ENCODE measurements around the gene SHBG. TPM values are rescaled to one million over a fixed set of nuclear protein-coding genes. Genes with fewer than 3 reads are reported as not detected.
"Not testable (repeated sequence)": the region's sequence is repeated elsewhere in the genome, so short reads cannot be mapped to it uniquely, and the experiment has no call there.

Gene SHBG
- polyA plus RNA-seq, 4 donors = 2.6 to 38.8 (median 20.6) TPM

DNA sequence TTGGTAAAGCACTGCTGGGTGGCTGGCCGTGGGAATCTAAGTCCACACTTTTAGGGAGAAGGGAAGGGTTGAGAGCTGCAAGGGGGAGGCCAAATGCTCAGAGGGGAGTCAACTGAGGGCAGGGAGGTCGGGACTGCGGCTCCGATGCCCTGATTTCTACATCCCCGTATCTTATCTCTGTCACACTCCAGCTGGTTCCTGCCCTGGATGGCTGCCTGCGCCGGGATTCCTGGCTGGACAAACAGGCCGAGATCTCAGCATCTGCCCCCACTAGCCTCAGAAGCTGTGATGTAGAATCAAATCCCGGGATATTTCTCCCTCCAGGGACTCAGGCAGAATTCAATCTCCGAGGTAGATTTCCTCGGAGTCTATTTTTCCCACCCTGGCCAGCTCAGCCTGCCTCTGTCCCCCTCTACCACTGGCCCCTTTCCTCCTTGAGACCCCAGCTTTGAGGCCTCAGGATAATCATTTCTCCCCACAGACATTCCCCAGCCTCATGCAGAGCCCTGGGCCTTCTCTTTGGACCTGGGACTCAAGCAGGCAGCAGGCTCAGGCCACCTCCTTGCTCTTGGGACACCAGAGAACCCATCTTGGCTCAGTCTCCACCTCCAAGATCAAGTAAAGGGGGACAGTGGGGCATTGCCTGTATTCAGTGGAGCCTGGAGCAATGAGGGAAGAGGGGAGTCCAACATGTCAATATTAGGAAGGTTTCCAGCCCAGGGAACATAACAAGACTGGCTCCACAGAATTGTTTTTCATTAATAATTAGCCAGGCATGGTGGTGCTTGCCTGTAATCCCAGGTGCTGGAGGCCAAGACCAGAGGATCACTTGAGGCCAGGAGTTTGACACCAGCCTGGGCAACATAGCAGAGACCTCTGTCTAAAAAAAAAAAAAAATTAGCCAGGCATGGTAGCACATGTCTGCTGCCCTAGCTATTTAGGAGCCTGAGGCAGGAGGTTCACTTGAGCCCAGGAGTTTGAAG lies 1.8 kb downstream of the SHBG start:
- DNase-seq = peak in 1 of 2 donors; percentile 25
- Histone ChIP-seq H3K9me3 (ENCODE audit: control insufficient read depth in 2 of 2, insufficient read depth in 1 of 2, low read depth in 1 of 2, low read length in 1 of 2) (no peaks in the 10 kb centered on the region), H3K4me3 (ENCODE audit: low read depth in 1 of 3, low read length in 3 of 3) (no peak overlapping the region), H3K4me1 (ENCODE audit: control insufficient read depth in 3 of 3, insufficient read depth in 2 of 3, low read depth in 1 of 3, low read length in 2 of 3) (peaks cover 0 to 44% (median 6%) of the 10 kb centered on the region in 3 donors), H3K27me3 (ENCODE audit: control insufficient read depth in 3 of 3, insufficient read depth in 3 of 3, low read length in 3 of 3) (peaks cover 0 to 3% (median 0%) of the 10 kb centered on the region in 3 donors), H3K36me3 (ENCODE audit: control insufficient read depth in 3 of 3, insufficient read depth in 2 of 3, low read depth in 1 of 3, low read length in 3 of 3) (peaks cover 0 to 4% (median 0%) of the 10 kb centered on the region in 3 donors), H3K27ac (ENCODE audit: low read depth in 1 of 3, low read length in 2 of 3) (no peak overlapping the region)
- FAIRE-seq = no peak
- WGBS, 3 donors = 28 to 58% (median 49%) methylated on average over 11 of the region's 11 CpGs

GRCh38 chr17:7632492-7632894 lies 2.6 kb downstream of the SHBG start:
- H3K27me3 ChIP-seq (ENCODE audit: control insufficient read depth in 3 of 3, insufficient read depth in 3 of 3, low read length in 3 of 3) = peaks cover 0 to 3% (median 0%) of the 10 kb centered on the region in 3 donors
- DNase-seq = no peak
- no peaks in the 10 kb centered on the region for H3K9me3 ChIP-seq (ENCODE audit: control insufficient read depth in 2 of 2, insufficient read depth in 1 of 2, low read depth in 1 of 2, low read length in 1 of 2)
- H3K4me3 ChIP-seq (ENCODE audit: low read depth in 1 of 3, low read length in 3 of 3) = no peak overlapping the region
- H3K36me3 ChIP-seq (ENCODE audit: control insufficient read depth in 3 of 3, insufficient read depth in 2 of 3, low read depth in 1 of 3, low read length in 3 of 3) = no peaks in the 10 kb centered on the region
- H3K4me1 ChIP-seq (ENCODE audit: control insufficient read depth in 3 of 3, insufficient read depth in 2 of 3, low read depth in 1 of 3, low read length in 2 of 3) = peaks cover 0 to 42% (median 6%) of the 10 kb centered on the region in 3 donors
- no peak for FAIRE-seq
- H3K27ac ChIP-seq (ENCODE audit: low read depth in 1 of 3, low read length in 2 of 3) = no peak overlapping the region
- 43 to 52% (median 46%) methylated on average over 6 of the region's 6 CpGs for WGBS, 3 donors

DNA sequence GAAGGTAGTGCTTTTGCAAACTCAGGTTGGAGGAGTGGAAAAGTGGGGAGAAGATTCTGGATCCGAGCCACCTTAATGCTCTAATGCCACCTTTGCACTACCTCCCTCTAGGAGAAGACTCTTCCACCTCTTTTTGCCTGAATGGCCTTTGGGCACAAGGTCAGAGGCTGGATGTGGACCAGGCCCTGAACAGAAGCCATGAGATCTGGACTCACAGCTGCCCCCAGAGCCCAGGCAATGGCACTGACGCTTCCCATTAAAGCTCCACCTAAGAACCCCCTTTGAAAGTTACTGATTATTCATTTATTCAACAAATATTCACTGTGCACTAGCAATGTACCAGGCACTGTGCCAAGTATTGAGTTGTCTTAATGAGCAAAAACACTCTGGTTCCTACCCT lies 3.2 kb downstream of the SHBG start:
- FAIRE-seq (no peak), DNase-seq (no peak)
- Histone ChIP-seq H3K27me3 (ENCODE audit: control insufficient read depth in 3 of 3, insufficient read depth in 3 of 3, low read length in 3 of 3) (peaks cover 0 to 3% (median 0%) of the 10 kb centered on the region in 3 donors), H3K4me3 (ENCODE audit: low read depth in 1 of 3, low read length in 3 of 3) (no peak overlapping the region), H3K4me1 (ENCODE audit: control insufficient read depth in 3 of 3, insufficient read depth in 2 of 3, low read depth in 1 of 3, low read length in 2 of 3) (peaks cover 0 to 39% (median 6%) of the 10 kb centered on the region in 3 donors), H3K36me3 (ENCODE audit: control insufficient read depth in 3 of 3, insufficient read depth in 2 of 3, low read depth in 1 of 3, low read length in 3 of 3) (no peaks in the 10 kb centered on the region), H3K27ac (ENCODE audit: low read depth in 1 of 3, low read length in 2 of 3) (no peak overlapping the region), H3K9me3 (ENCODE audit: control insufficient read depth in 2 of 2, insufficient read depth in 1 of 2, low read depth in 1 of 2, low read length in 1 of 2) (no peaks in the 10 kb centered on the region)
- 76 to 83% (median 82%) methylated on average over 2 of the region's 2 CpGs for whole genome bisulfite sequencing, 3 donors

GRCh38 chr17:7634384-7634783 lies 4.4 kb downstream of the SHBG start:
- DNase-seq = peak in 1 of 2 donors; percentile 40
- peaks cover 0 to 30% (median 6%) of the 10 kb centered on the region in 3 donors for H3K4me1 ChIP-seq (ENCODE audit: control insufficient read depth in 3 of 3, insufficient read depth in 2 of 3, low read depth in 1 of 3, low read length in 2 of 3)
- FAIRE-seq = no peak
- no peaks in the 10 kb centered on the region for H3K9me3 ChIP-seq (ENCODE audit: control insufficient read depth in 2 of 2, insufficient read depth in 1 of 2, low read depth in 1 of 2, low read length in 1 of 2)
- 33 to 48% (median 35%) methylated on average over 5 of the region's 5 CpGs for WGBS, 3 donors
- no peaks in the 10 kb centered on the region for H3K36me3 ChIP-seq (ENCODE audit: control insufficient read depth in 3 of 3, insufficient read depth in 2 of 3, low read depth in 1 of 3, low read length in 3 of 3)
- H3K27me3 ChIP-seq (ENCODE audit: control insufficient read depth in 3 of 3, insufficient read depth in 3 of 3, low read length in 3 of 3) = peaks cover 0 to 3% (median 0%) of the 10 kb centered on the region in 3 donors
- H3K27ac ChIP-seq (ENCODE audit: low read depth in 1 of 3, low read length in 2 of 3) = no peak overlapping the region
- H3K4me3 ChIP-seq (ENCODE audit: low read depth in 1 of 3, low read length in 3 of 3) = no peak overlapping the region

DNA sequence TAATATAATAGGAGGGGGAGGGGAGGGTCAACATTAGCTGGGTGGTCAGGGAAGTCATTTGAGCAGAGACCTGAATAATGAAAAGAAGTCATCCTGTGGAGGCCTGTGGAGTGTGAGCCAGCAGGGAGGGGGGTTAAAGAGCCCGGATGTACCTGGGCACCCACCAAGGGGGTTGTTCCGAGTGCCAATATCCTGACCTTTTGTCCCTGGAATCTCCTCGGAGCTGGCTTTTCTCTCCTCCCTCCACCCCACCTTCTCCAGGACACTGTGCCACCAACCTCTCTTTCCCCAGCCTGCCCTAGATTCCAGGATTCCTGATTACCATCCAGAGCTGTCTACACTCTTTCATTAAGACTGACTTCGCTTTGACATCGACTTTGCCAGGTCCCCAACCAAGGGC lies 6.2 kb downstream of the SHBG start:
- no peak for DNase-seq
- no peak overlapping the region for H3K27ac ChIP-seq (ENCODE audit: low read depth in 1 of 3, low read length in 2 of 3)
- H3K4me3 ChIP-seq (ENCODE audit: low read depth in 1 of 3, low read length in 3 of 3) = no peak overlapping the region
- H3K9me3 ChIP-seq (ENCODE audit: control insufficient read depth in 2 of 2, insufficient read depth in 1 of 2, low read depth in 1 of 2, low read length in 1 of 2) = no peaks in the 10 kb centered on the region
- peaks cover 0 to 12% (median 2%) of the 10 kb centered on the region in 3 donors for H3K4me1 ChIP-seq (ENCODE audit: control insufficient read depth in 3 of 3, insufficient read depth in 2 of 3, low read depth in 1 of 3, low read length in 2 of 3)
- peaks cover 0 to 3% (median 0%) of the 10 kb centered on the region in 3 donors for H3K27me3 ChIP-seq (ENCODE audit: control insufficient read depth in 3 of 3, insufficient read depth in 3 of 3, low read length in 3 of 3)
- no peak for FAIRE-seq
- no peaks in the 10 kb centered on the region for H3K36me3 ChIP-seq (ENCODE audit: control insufficient read depth in 3 of 3, insufficient read depth in 2 of 3, low read depth in 1 of 3, low read length in 3 of 3)
- WGBS, 3 donors = 61 to 72% (median 71%) methylated on average over 5 of the region's 5 CpGs

DNA sequence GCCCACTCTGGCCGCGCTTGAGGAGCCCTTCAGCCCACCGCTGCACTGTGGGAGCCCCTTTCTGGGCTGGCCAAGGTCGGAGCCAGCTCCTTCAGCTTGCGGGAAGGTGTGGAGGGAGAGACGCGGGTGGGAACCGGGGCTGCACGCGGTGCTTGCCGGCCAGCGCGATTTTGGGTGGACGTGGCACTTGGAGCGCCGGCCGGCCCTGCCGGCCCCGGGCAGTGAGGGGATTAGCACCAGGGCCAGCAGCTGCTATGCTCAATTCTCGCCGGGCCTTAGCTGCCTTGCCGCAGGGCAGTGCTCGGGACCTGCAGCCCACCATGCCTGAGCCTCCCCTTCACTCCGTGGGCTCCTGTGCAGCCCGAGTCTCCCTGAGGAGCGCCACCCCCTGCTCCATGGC lies 10.8 kb downstream of the SHBG start:
- no peak overlapping the region for H3K4me3 ChIP-seq (ENCODE audit: low read depth in 1 of 3, low read length in 3 of 3)
- no peak for DNase-seq
- no peak overlapping the region for H3K27ac ChIP-seq (ENCODE audit: low read depth in 1 of 3, low read length in 2 of 3)
- WGBS, 3 donors = 93 to 96% (median 94%) methylated on average over 18 to 26 of the region's 26 CpGs
- H3K9me3 ChIP-seq (ENCODE audit: control insufficient read depth in 2 of 2, insufficient read depth in 1 of 2, low read depth in 1 of 2, low read length in 1 of 2) = no peaks in the 10 kb centered on the region
- no peaks in the 10 kb centered on the region for H3K4me1 ChIP-seq (ENCODE audit: control insufficient read depth in 3 of 3, insufficient read depth in 2 of 3, low read depth in 1 of 3, low read length in 2 of 3)
- H3K36me3 ChIP-seq (ENCODE audit: control insufficient read depth in 3 of 3, insufficient read depth in 2 of 3, low read depth in 1 of 3, low read length in 3 of 3) = no peaks in the 10 kb centered on the region
- FAIRE-seq = no peak
- H3K27me3 ChIP-seq (ENCODE audit: control insufficient read depth in 3 of 3, insufficient read depth in 3 of 3, low read length in 3 of 3) = no peaks in the 10 kb centered on the region

GRCh38 chr17:7641635-7642034 lies 11.7 kb downstream of the SHBG start:
- 54 to 59% (median 56%) methylated on average over 6 to 7 of the region's 7 CpGs for WGBS, 3 donors
- not testable (repeated sequence) for DNase-seq, FAIRE-seq

DNA sequence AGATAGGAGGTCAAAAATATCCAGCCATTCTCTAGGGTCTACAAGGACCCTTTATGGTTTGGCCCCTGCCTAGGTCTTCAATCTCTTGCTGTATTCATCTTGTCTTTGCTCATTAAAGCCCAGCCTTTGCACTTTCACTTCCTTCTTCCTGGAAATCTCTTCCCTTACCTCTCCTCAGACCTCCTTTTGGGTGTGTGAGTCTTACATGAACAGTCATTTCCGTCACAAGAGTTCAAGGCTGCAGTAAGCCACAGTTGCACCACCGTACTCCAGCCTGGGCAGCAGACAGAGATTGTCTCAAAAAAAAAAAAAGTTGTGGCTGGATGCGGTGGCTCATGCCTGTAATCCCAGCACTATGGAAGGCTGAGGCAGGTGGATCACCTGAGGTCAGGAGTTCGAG lies 14.8 kb downstream of the SHBG start:
- DNase-seq = no peak

More at GRCh38 chr17:7641635-7642034, 11.7 kb downstream of the SHBG start:
- not testable (repeated sequence) for H3K36me3 ChIP-seq (ENCODE audit: control insufficient read depth in 3 of 3, insufficient read depth in 2 of 3, low read depth in 1 of 3, low read length in 3 of 3); H3K4me3 ChIP-seq (ENCODE audit: low read depth in 1 of 3, low read length in 3 of 3); H3K9me3 ChIP-seq (ENCODE audit: control insufficient read depth in 2 of 2, insufficient read depth in 1 of 2, low read depth in 1 of 2, low read length in 1 of 2); H3K27ac ChIP-seq (ENCODE audit: low read depth in 1 of 3, low read length in 2 of 3); H3K4me1 ChIP-seq (ENCODE audit: control insufficient read depth in 3 of 3, insufficient read depth in 2 of 3, low read depth in 1 of 3, low read length in 2 of 3); H3K27me3 ChIP-seq (ENCODE audit: control insufficient read depth in 3 of 3, insufficient read depth in 3 of 3, low read length in 3 of 3)

More for the DNA sequence above, 14.8 kb downstream of the SHBG start:
- Histone ChIP-seq H3K27ac (ENCODE audit: low read depth in 1 of 3, low read length in 2 of 3) (no peak overlapping the region), H3K36me3 (ENCODE audit: control insufficient read depth in 3 of 3, insufficient read depth in 2 of 3, low read depth in 1 of 3, low read length in 3 of 3) (no peaks in the 10 kb centered on the region), H3K27me3 (ENCODE audit: control insufficient read depth in 3 of 3, insufficient read depth in 3 of 3, low read length in 3 of 3) (peaks cover 0 to 3% (median 0%) of the 10 kb centered on the region in 3 donors), H3K4me3 (ENCODE audit: low read depth in 1 of 3, low read length in 3 of 3) (no peak overlapping the region), H3K4me1 (ENCODE audit: control insufficient read depth in 3 of 3, insufficient read depth in 2 of 3, low read depth in 1 of 3, low read length in 2 of 3) (peaks cover 0 to under 1% (median 0%) of the 10 kb centered on the region in 3 donors), H3K9me3 (ENCODE audit: control insufficient read depth in 2 of 2, insufficient read depth in 1 of 2, low read depth in 1 of 2, low read length in 1 of 2) (no peaks in the 10 kb centered on the region)
- no peak for FAIRE-seq
- 71 to 77% (median 77%) methylated on average over 4 of the region's 4 CpGs for WGBS, 3 donors
